Stomach (tissue), 9 donors: ENCODE measurements around the gene LIN37. TPM values are rescaled to one million over a fixed set of nuclear protein-coding genes. Genes with fewer than 3 reads are reported as not detected.

Source experiments
- DNase-seq, 2 donors: peaks; one replicate each; pipeline versions ENCODE4 v3.0.0 to v3.0.0-alpha.2; 2013 to 2019
- H3K27ac ChIP-seq, 5 donors: fragments of 200-600 bp in 4 of 5; sonication (generic) in 4 of 5; one replicate each; pipeline ENCODE4 v1.5.1; 2013 to 2019; ENCODE audit warnings: mild to moderate bottlenecking in 1 of 5, moderate library complexity in 1 of 5
- H3K27me3 ChIP-seq, 3 donors: fragments of 200-600 bp; sonication (generic); one replicate each; pipeline ENCODE4 v1.5.1; 2017 to 2019; ENCODE audit warnings: mixed run types in 1 of 3
- H3K36me3 ChIP-seq, 4 donors: fragments of 200-600 bp; sonication (generic); 1 replicate in 3 of 4; 2 replicates in 1 of 4; pipeline ENCODE4 v1.5.1; 2016 to 2019
- H3K4me1 ChIP-seq, 4 donors: fragments of 200-600 bp; sonication (generic); one replicate each; pipeline ENCODE4 v1.5.1; 2016 to 2019
- H3K4me3 ChIP-seq, 4 donors: fragments of 200-600 bp; sonication (generic) in 3 of 4; one replicate each; pipeline ENCODE4 v1.5.1; 2016 to 2019; ENCODE audit warnings: mild to moderate bottlenecking in 1 of 4
- H3K9me3 ChIP-seq, 4 donors: fragments of 200-600 bp; sonication (generic); one replicate each; pipeline ENCODE4 v1.5.1; 2016 to 2019
- CTCF ChIP-seq, 7 experiments: fragments of 450-650 bp in 4 of 7; fragments of 200-600 bp in 3 of 7; sonication (generic) in 3 of 7; IDR thresholded peaks; one replicate each; pipeline ENCODE4 v1.5.1; 2016 to 2019; ENCODE audit warnings: antibody characterized with exemption in 7 of 7, control low read depth in 2 of 7, mild to moderate bottlenecking in 1 of 7
- EP300 ChIP-seq: sonication (generic); formaldehyde crosslinking; IDR thresholded peaks from one replicate; pipeline ENCODE4 v1.6.1; 2017; ENCODE audit warnings: antibody characterized with exemption
- POLR2A ChIP-seq, 4 donors: fragments of 450-650 bp; IDR thresholded peaks; one replicate each; pipeline ENCODE4 v1.6.1; 2016; ENCODE audit warnings: antibody characterized with exemption in 4 of 4, control low read depth in 2 of 4, mild to moderate bottlenecking in 1 of 4, moderate library complexity in 1 of 4
- POLR2AphosphoS5 ChIP-seq, 3 donors: sonication (generic); formaldehyde crosslinking; IDR thresholded peaks; one replicate each; pipeline ENCODE4 v1.6.1; 2016; ENCODE audit warnings: antibody characterized with exemption in 3 of 3
- WGBS, 5 donors: extraction: QIAGEN DNeasy Blood & Tissue Kit in 3 of 5; methylation state at CpG; one replicate each; pipeline versions ENCODE4 v1.1.5 to v1.1.7; 2013 to 2018; 5-methylcytosine and 5-hydroxymethylcytosine counted together
- intact Hi-C: fragments of 100-400 bp; cut with DNase I; formaldehyde crosslinking; loops from one replicate; pipeline ENCODE4 v1.15.1; 2023; ENCODE audit warnings: low total_unique reads
- polyA plus RNA-seq, 3 donors: library from polyadenylated mRNA; stranded (reverse); fragments of 200-250 nt; gene quantifications; one replicate each; pipeline ENCODE4 v1.2.3, GENCODE V29; 2013
- total RNA-seq, 5 donors: library from RNA; depleted of rRNA; stranded (reverse); fragments of >200 nt; gene quantifications; one replicate each; pipeline versions ENCODE4 v1.1.0 to v1.2.3, GENCODE V29; 2014 to 2016
- donor health status: healthy with polysubstance abuse.
- donor health status: Bipolar disorder and iron deficiency.
- donor health status: healthy.

Gene LIN37
- total and polyA plus RNA-seq, 8 donors, result 2.3 to 44.9 (median 20.9) TPM

DNA sequence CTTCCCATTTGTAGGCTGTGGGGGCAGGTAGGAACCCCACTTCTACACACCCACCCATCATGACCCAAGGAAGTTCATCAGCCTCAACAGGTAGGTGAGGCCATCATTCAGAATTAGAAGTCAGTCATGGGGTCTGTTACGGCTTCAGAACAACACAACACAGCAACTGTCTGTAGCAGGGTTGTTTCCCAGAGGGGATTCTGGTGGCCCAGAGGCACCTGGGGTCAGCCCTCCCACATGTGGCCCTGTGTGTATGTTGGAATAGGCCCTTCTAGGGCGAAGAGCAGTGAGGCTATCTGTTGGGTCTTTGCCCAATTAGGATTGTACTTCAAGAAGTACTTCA lies 9.5 kb upstream of the LIN37 start:
- TF ChIP-seq CTCF (IDR thresholded peaks at IDR 0.05) (no peak), EP300 (no peak), POLR2A (IDR thresholded peaks at IDR 0.05) (no peak), POLR2AphosphoS5 (IDR thresholded peaks at IDR 0.05) (no peak)
- Histone ChIP-seq H3K4me3 (no peak overlapping the region), H3K9me3 (no peaks in the 10 kb centered on the region), H3K27ac (peak overlapping the region in 2 of 5 donors; percentile 56 to 93), H3K36me3 (peaks cover 35 to 64% (median 62%) of the 10 kb centered on the region in 4 donors), H3K4me1 (peaks cover 15 to 41% (median 25%) of the 10 kb centered on the region in 4 donors), H3K27me3 (no peaks in the 10 kb centered on the region)
- WGBS, 5 donors, result 59 to 84% (median 75%) methylated on average over 2 of the region's 2 CpGs
- DNase-seq, result no peak
- intact Hi-C loops, result no loop called here

GRCh38 chr19:35739275-35740107 lies 8.9 kb upstream of the LIN37 start:
- Histone ChIP-seq H3K27ac (peak overlapping the region in 4 of 5 donors; percentile 81 to 93 (median 92)), H3K4me1 (peaks cover 21 to 47% (median 32%) of the 10 kb centered on the region in 4 donors), H3K4me3 (peak overlapping the region; percentile 51 to 68 (median 60)), H3K27me3 (no peaks in the 10 kb centered on the region), H3K9me3 (no peaks in the 10 kb centered on the region), H3K36me3 (peaks cover 34 to 59% (median 56%) of the 10 kb centered on the region in 4 donors)
- peak in 1 of 2 donors; percentile 21 for DNase-seq
- intact Hi-C loops, result no loop called here
- TF ChIP-seq POLR2A (IDR thresholded peaks at IDR 0.05) (no peak), CTCF (IDR thresholded peaks at IDR 0.05) (no peak), EP300 (no peak), POLR2AphosphoS5 (IDR thresholded peaks at IDR 0.05) (no peak)
- WGBS, 5 donors, result 65 to 75% (median 68%) methylated on average over 17 to 29 of the region's 29 CpGs

- no peak for DNase-seq
- Histone ChIP-seq H3K4me1 (peaks cover 23 to 50% (median 34%) of the 10 kb centered on the region in 4 donors), H3K9me3 (no peaks in the 10 kb centered on the region), H3K27me3 (no peaks in the 10 kb centered on the region), H3K36me3 (peaks cover 30 to 53% (median 50%) of the 10 kb centered on the region in 4 donors), H3K4me3 (peak overlapping the region; percentile 51 to 68 (median 60)), H3K27ac (peak overlapping the region; percentile 80 to 93 (median 91))
- no peak for TF ChIP-seq POLR2A (IDR thresholded peaks at IDR 0.05)
- no peak for TF ChIP-seq POLR2AphosphoS5 (IDR thresholded peaks at IDR 0.05)
- no peak for TF ChIP-seq EP300
- TF ChIP-seq CTCF (IDR thresholded peaks at IDR 0.05), result no peak
- 0 to 6% (median 3%) methylated on average over 11 to 16 of the region's 16 CpGs for whole genome bisulfite sequencing, 5 donors
- intact Hi-C loops, result no loop called here
These were observed 8.3 kb upstream of the LIN37 start for GRCh38 chr19:35740108-35740422.

DNA sequence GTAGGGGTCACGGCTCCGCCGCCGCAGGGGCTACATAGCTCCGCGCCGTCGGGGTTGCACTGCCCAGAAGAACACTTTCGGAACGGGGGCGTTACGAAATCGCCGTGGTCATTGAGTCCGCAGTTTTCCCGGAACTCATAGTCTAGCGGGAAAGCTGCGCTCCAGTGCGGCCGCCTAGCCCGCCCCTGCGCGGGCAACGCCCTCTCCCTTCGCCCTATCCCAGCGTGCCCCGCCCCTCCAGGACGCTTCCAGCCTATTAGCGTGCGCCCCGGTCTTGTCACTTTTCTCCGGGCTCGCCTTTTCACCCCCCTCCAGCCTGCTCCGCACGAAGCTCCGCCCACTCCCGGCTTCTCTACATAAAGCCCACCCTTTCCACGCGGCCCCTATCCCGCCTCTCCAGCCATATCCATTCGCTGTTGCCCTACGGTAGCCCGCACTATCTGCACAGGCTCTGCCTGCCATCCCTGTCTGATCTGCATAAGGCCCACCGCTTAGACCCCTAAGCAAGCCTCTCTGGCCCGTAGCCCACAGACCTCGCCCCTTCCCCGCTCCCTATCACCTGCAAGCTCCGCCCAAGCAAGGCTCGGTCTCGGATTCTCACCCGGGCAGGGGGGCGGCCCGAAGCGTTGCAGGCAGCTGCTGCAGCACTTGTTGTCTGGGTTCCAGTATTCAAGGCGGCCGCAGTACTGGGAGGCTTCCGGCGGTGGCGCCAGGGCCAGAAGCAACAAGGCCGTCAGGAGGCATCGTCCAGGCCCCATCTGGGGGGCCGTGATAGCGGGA lies 7.8 kb upstream of the LIN37 start:
- TF ChIP-seq CTCF (IDR thresholded peaks at IDR 0.05) (peak in 1 of 7 experiments; percentile 9), POLR2AphosphoS5 (IDR thresholded peaks at IDR 0.05) (peak; percentile 46 to 79 (median 66)), EP300 (peak; percentile 80), POLR2A (IDR thresholded peaks at IDR 0.05) (no peak)
- H3K4me3 ChIP-seq, result peak overlapping the region; percentile 51 to 68 (median 60)
- DNase-seq, result peak; percentile 98 to 99
- no peaks in the 10 kb centered on the region for H3K27me3 ChIP-seq
- H3K36me3 ChIP-seq, result peaks cover 28 to 48% (median 45%) of the 10 kb centered on the region in 4 donors
- H3K27ac ChIP-seq, result peak overlapping the region; percentile 81 to 93 (median 91)
- intact Hi-C loops, result no loop called here
- WGBS, 5 donors, result 0 to 2% (median 1%) methylated on average over 41 to 63 of the region's 63 CpGs
- peaks cover 23 to 51% (median 34%) of the 10 kb centered on the region in 4 donors for H3K4me1 ChIP-seq
- no peaks in the 10 kb centered on the region for H3K9me3 ChIP-seq
